ENCODE measurements around the gene WNT16.
"Not testable (repeated sequence)": the region's sequence is repeated elsewhere in the genome, so short reads cannot be mapped to it uniquely, and the experiment has no call there.

WNT16 gene

GRCh38 chr7:121285066-121285667 lies 43.6 kb upstream of the WNT16 start:
- H3K27me3 Mint-ChIP-seq (ENCODE audit: low read depth): no peaks in the 10 kb centered on the region
- no peak overlapping the region for H3K4me3 Mint-ChIP-seq
- H3K36me3 Mint-ChIP-seq (ENCODE audit: low read depth): peaks cover 72% of the 10 kb centered on the region
- TF ChIP-seq CTCF (IDR thresholded peaks at IDR 0.05; ENCODE audit: unreplicated experiment in 3 of 3): no peak
- H3K27ac Mint-ChIP-seq: no peak overlapping the region
- peaks cover 24% of the 10 kb centered on the region for H3K9me3 Mint-ChIP-seq
- H3K4me1 Mint-ChIP-seq: no peaks in the 10 kb centered on the region

- Mint-ChIP-seq H3K9me3 (peaks cover 26% of the 10 kb centered on the region), H3K4me1 (no peaks in the 10 kb centered on the region), H3K27me3 (ENCODE audit: low read depth) (no peaks in the 10 kb centered on the region), H3K36me3 (ENCODE audit: low read depth) (peaks cover 73% of the 10 kb centered on the region), H3K4me3 (no peak overlapping the region), H3K27ac (no peak overlapping the region)
- TF ChIP-seq CTCF (IDR thresholded peaks at IDR 0.05; ENCODE audit: unreplicated experiment in 3 of 3): no peak
Observed at GRCh38 chr7:121286186-121286585, 42.6 kb upstream of the WNT16 start.

- no peak for TF ChIP-seq CTCF (IDR thresholded peaks at IDR 0.05; ENCODE audit: unreplicated experiment in 3 of 3)
- no peak overlapping the region for H3K27ac Mint-ChIP-seq
- peaks cover 77% of the 10 kb centered on the region for H3K36me3 Mint-ChIP-seq (ENCODE audit: low read depth)
- H3K4me1 Mint-ChIP-seq: no peaks in the 10 kb centered on the region
- no peaks in the 10 kb centered on the region for H3K27me3 Mint-ChIP-seq (ENCODE audit: low read depth)
- H3K9me3 Mint-ChIP-seq: peaks cover 34% of the 10 kb centered on the region
- no peak overlapping the region for H3K4me3 Mint-ChIP-seq
Observed at GRCh38 chr7:121286742-121287734, 41.8 kb upstream of the WNT16 start.

GRCh38 chr7:121288894-121289293 lies 39.9 kb upstream of the WNT16 start:
- no peak overlapping the region for H3K4me3 Mint-ChIP-seq
- H3K9me3 Mint-ChIP-seq: peaks cover 34% of the 10 kb centered on the region

GRCh38 chr7:121289930-121290329 lies 38.9 kb upstream of the WNT16 start:
- not testable (repeated sequence) for H3K4me3 Mint-ChIP-seq; H3K27ac Mint-ChIP-seq; H3K27me3 Mint-ChIP-seq (ENCODE audit: low read depth); H3K4me1 Mint-ChIP-seq
- Mint-ChIP-seq H3K36me3 (ENCODE audit: low read depth) (peaks cover 64% of the 10 kb centered on the region), H3K9me3 (peaks cover 27% of the 10 kb centered on the region)

More at GRCh38 chr7:121288894-121289293, 39.9 kb upstream of the WNT16 start:
- no peak for TF ChIP-seq CTCF (IDR thresholded peaks at IDR 0.05; ENCODE audit: unreplicated experiment in 3 of 3)
- Mint-ChIP-seq H3K27ac (peak overlapping the region; percentile 4 to 69 (median 7)), H3K27me3 (ENCODE audit: low read depth) (no peaks in the 10 kb centered on the region), H3K4me1 (no peaks in the 10 kb centered on the region), H3K36me3 (ENCODE audit: low read depth) (peaks cover 73% of the 10 kb centered on the region)

GRCh38 chr7:121294448-121294992 lies 34.3 kb upstream of the WNT16 start:
- no peak for TF ChIP-seq CTCF (IDR thresholded peaks at IDR 0.05; ENCODE audit: unreplicated experiment in 3 of 3)
- peaks cover 15% of the 10 kb centered on the region for H3K9me3 Mint-ChIP-seq
- peaks cover 20% of the 10 kb centered on the region for H3K4me1 Mint-ChIP-seq
- H3K27me3 Mint-ChIP-seq (ENCODE audit: low read depth): no peaks in the 10 kb centered on the region
- peaks cover 32% of the 10 kb centered on the region for H3K36me3 Mint-ChIP-seq (ENCODE audit: low read depth)
- H3K27ac Mint-ChIP-seq: no peak overlapping the region
- no peak overlapping the region for H3K4me3 Mint-ChIP-seq

Data from nephron (organoid).